Esophagus muscularis mucosa (tissue), 4 donors: ENCODE results near the gene SOX9. TPM values are rescaled to one million over a fixed set of nuclear protein-coding genes. Genes with fewer than 3 reads are reported as not detected.

Experiments used
- DNase-seq: peaks from one replicate; pipeline ENCODE4 v3.0.0-alpha.2; 2017; ENCODE audit errors: extremely low spot score
- H3K27ac ChIP-seq, 4 donors: fragments of 200-600 bp; sonication (generic); replicated peaks in 1 of 4; 1 replicate in 3 of 4; 2 replicates in 1 of 4; pipeline ENCODE4 v1.5.1; 2016 to 2019; ENCODE audit warnings: mild to moderate bottlenecking in 1 of 4
- H3K27me3 ChIP-seq, 4 donors: fragments of 200-600 bp; sonication (generic); one replicate each; pipeline versions ENCODE4 v1.5.1 to v1.6.0; 2016 to 2019
- H3K36me3 ChIP-seq, 4 donors: fragments of 200-600 bp; sonication (generic); one replicate each; pipeline ENCODE4 v1.5.1; 2016 to 2019
- H3K4me1 ChIP-seq, 4 donors: fragments of 200-600 bp; sonication (generic); one replicate each; pipeline ENCODE4 v1.5.1; 2016 to 2019
- H3K4me3 ChIP-seq, 4 donors: fragments of 200-600 bp; sonication (generic); 1 replicate in 2 of 4; 2 replicates in 2 of 4; pipeline ENCODE4 v1.5.1; 2016 to 2019; ENCODE audit warnings: mild to moderate bottlenecking in 4 of 4, moderate library complexity in 1 of 4
- H3K9me3 ChIP-seq, 4 donors: fragments of 200-600 bp; sonication (generic); 1 replicate in 3 of 4; 2 replicates in 1 of 4; pipeline ENCODE4 v1.5.1; 2016 to 2019
- EP300 ChIP-seq: sonication (generic); formaldehyde crosslinking; IDR thresholded peaks from one replicate; pipeline ENCODE4 v1.6.1; 2017; ENCODE audit warnings: antibody characterized with exemption
- POLR2A ChIP-seq: fragments of 450-650 bp; IDR thresholded peaks from one replicate; pipeline ENCODE4 v1.6.1; 2017; ENCODE audit warnings: antibody characterized with exemption, moderate library complexity, mild to moderate bottlenecking, low read depth
- POLR2AphosphoS5 ChIP-seq, 2 donors: sonication (generic); formaldehyde crosslinking; IDR thresholded peaks; one replicate each; pipeline ENCODE4 v1.6.1; 2017; ENCODE audit warnings: antibody characterized with exemption in 2 of 2
- WGBS: methylation state at CpG from one replicate; pipeline ENCODE4 v1.1.5; 2018; 5-methylcytosine and 5-hydroxymethylcytosine counted together
- intact Hi-C: fragments of 100-400 bp; cut with DNase I; formaldehyde crosslinking; loops from one replicate; pipeline ENCODE4 v1.15.1; 2023
- total RNA-seq, 4 donors: library from RNA; depleted of rRNA; stranded (reverse); fragments of >200 nt; gene quantifications; one replicate each; pipeline versions ENCODE4 v1.1.0 to v1.2.1, GENCODE V29; 2016
- TF ChIP-seq, protein P1 (sequence below), 3 experiments: fragments of 200-600 bp in 2 of 3; fragments of 450-650 bp in 1 of 3; sonication (generic) in 2 of 3; IDR thresholded peaks; one replicate each; pipeline ENCODE4 v1.5.1; 2017 to 2019; ENCODE audit warnings: antibody characterized with exemption in 3 of 3, mild to moderate bottlenecking in 2 of 3, moderate library complexity in 1 of 3

The SOX9 gene
- total RNA-seq, 4 donors from 2014 or later: 1.4 to 3.7 (median 1.9) TPM

DNA sequence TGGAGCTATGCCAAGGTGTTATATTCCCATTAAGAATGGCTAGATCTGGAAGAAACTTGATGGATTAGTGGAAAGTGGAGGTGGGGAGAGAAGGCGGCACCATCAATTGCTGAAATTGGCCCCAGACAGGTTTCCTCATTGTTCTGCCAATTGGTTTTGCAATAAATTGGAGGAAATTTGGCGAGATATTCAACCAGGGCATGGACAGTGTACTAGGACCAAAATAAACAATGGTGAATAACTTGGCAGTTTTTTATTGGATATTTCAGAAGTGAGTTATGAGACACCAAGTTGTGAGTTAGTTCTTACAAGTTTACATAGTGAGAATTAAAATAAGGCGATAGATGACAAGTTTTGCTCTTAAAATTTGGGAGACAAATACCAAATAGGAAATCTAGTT is 41.1 kb upstream of the SOX9 start:
- H3K36me3 ChIP-seq: no peaks in the 10 kb centered on the region
- DNase-seq: no peak
- H3K4me3 ChIP-seq: no peak overlapping the region
- no peak overlapping the region for H3K27ac ChIP-seq
- H3K9me3 ChIP-seq: no peaks in the 10 kb centered on the region
- 68% methylated on average over 3 of the region's 3 CpGs for WGBS
- peaks cover 0 to 5% (median 0%) of the 10 kb centered on the region in 4 donors for H3K27me3 ChIP-seq
- H3K4me1 ChIP-seq: no peaks in the 10 kb centered on the region
- intact Hi-C loops: no loop called here
- TF ChIP-seq POLR2AphosphoS5 (IDR thresholded peaks at IDR 0.05) (no peak), POLR2A (no peak), EP300 (no peak)
- TF ChIP-seq, protein P1, sequence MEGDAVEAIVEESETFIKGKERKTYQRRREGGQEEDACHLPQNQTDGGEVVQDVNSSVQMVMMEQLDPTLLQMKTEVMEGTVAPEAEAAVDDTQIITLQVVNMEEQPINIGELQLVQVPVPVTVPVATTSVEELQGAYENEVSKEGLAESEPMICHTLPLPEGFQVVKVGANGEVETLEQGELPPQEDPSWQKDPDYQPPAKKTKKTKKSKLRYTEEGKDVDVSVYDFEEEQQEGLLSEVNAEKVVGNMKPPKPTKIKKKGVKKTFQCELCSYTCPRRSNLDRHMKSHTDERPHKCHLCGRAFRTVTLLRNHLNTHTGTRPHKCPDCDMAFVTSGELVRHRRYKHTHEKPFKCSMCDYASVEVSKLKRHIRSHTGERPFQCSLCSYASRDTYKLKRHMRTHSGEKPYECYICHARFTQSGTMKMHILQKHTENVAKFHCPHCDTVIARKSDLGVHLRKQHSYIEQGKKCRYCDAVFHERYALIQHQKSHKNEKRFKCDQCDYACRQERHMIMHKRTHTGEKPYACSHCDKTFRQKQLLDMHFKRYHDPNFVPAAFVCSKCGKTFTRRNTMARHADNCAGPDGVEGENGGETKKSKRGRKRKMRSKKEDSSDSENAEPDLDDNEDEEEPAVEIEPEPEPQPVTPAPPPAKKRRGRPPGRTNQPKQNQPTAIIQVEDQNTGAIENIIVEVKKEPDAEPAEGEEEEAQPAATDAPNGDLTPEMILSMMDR (IDR thresholded peaks at IDR 0.05): no peak

DNA sequence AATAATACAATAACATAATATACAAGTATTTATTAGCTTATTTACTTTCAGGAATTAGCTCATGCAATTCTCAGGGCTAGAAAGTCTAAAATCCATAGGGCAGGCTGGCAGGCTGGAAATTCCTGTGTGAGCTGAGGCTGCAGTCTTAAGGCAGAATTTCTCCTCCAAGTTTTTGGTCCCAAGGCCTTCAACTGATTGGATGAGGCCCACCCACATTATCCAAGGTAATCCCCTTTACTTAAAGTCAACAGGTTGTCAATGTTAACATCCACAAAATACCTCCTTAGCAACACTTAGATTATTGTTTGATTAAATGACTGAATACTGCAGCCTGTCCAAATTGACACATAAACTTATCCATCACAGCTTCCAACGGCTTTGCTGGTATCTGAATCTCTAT is 32.9 kb upstream of the SOX9 start:
- 82% methylated on average over 1 of the region's 1 CpG for WGBS
- TF ChIP-seq POLR2A: no peak
- TF ChIP-seq, protein P1 (IDR thresholded peaks at IDR 0.05): no peak
- no peak for TF ChIP-seq POLR2AphosphoS5 (IDR thresholded peaks at IDR 0.05)
- TF ChIP-seq EP300: no peak
- Histone ChIP-seq H3K9me3 (no peaks in the 10 kb centered on the region), H3K4me1 (peaks cover 0 to 8% (median 0%) of the 10 kb centered on the region in 4 donors), H3K27ac (no peak overlapping the region), H3K4me3 (no peak overlapping the region), H3K27me3 (no peaks in the 10 kb centered on the region), H3K36me3 (no peaks in the 10 kb centered on the region)
- intact Hi-C loops: no loop called here
- no peak for DNase-seq

DNA sequence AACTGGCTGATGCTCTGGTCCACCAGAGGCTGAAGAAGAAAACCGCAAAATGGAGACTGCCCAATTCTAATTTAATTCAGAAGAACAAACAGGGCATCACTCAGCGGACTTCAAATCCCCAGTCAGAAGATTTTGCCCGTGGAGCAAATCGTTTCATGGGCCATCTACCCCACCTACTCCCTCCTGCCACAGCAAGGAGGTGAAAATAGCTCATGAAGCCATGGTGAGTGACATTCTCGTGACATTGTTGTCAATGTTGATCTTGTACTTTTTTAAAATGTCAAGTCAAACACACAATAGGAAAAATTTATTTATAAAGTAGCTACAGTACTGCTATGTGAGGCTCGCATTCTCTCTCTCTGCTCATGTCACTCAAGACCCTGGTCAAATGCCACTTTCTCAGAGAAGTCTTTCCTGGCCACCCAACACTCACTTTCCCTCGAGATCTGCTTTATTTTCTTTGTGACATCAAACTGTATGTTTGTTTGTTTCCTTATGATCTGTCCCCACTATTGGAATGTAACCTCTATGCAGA is 31.3 kb upstream of the SOX9 start:
- intact Hi-C loops: no loop called here
- Histone ChIP-seq H3K27ac (no peak overlapping the region), H3K4me3 (no peak overlapping the region), H3K27me3 (no peaks in the 10 kb centered on the region), H3K36me3 (no peaks in the 10 kb centered on the region), H3K4me1 (peaks cover 0 to 8% (median 0%) of the 10 kb centered on the region in 4 donors), H3K9me3 (no peaks in the 10 kb centered on the region)
- 80% methylated on average over 7 of the region's 7 CpGs for WGBS
- no peak for DNase-seq
- TF ChIP-seq EP300 (no peak), POLR2A (no peak), POLR2AphosphoS5 (IDR thresholded peaks at IDR 0.05) (no peak)
- TF ChIP-seq, protein P1 (IDR thresholded peaks at IDR 0.05): no peak

DNA sequence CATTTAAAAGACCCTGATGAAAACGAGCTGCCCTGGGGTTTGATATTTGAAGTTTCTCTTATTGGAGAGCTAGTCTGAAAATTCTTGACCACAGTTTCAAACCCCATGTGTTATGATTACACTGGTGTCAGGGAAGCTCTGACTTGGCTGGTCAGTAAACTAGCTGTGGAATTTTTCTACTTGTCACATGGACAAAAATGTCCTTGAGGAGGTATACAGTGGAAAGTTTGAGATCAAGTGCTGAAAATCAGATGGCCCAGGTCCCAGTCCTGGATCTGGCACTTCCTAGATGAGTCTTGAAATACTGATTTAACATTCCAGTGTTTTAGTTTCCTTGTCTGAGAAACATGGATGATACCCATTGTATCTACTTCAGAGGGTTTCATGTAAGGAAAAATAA is 30.7 kb upstream of the SOX9 start:
- intact Hi-C loops: no loop called here
- WGBS: 37% methylated on average over 1 of the region's 1 CpG
- peaks cover 0 to under 1% (median 0%) of the 10 kb centered on the region in 4 donors for H3K27me3 ChIP-seq
- H3K4me1 ChIP-seq: peaks cover 0 to 8% (median 0%) of the 10 kb centered on the region in 4 donors
- TF ChIP-seq, protein P1 (IDR thresholded peaks at IDR 0.05): no peak
- TF ChIP-seq EP300 (no peak), POLR2AphosphoS5 (IDR thresholded peaks at IDR 0.05) (no peak), POLR2A (no peak)
- no peaks in the 10 kb centered on the region for H3K9me3 ChIP-seq
- H3K36me3 ChIP-seq: no peaks in the 10 kb centered on the region
- no peak overlapping the region for H3K4me3 ChIP-seq
- no peak for DNase-seq
- H3K27ac ChIP-seq: no peak overlapping the region

DNA sequence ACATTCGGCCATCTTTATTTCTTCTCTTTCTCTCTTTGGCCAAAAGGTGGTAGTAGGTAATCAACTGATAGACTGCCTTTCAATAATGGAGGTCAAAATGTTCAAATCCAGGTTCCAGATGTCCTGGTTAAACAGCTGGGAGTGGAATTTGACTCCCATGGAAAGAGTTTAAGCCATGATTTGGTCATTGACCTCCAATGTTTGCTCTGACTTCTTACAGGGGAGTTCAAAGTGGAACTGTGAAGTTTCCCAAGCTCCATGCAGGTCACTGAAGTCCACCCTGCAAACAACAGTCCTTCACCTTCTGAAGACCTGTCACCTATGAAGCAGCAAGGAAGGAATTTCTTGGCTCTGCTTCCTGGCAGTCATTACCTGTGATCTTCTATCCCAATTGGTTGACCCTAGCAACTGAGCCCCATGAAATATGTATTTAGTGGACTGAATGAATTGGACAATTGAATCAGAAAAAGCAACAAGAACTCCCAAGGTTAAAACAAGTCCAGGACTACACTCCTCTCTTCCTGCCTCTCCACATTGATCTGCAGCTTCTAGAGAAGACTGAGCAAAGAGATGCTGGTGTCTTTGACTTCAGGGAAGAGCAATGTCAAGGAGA is 28.0 kb upstream of the SOX9 start:
- Histone ChIP-seq H3K27me3 (peaks cover 0 to 3% (median 0%) of the 10 kb centered on the region in 4 donors), H3K4me1 (peaks cover 0 to 8% (median 0%) of the 10 kb centered on the region in 4 donors), H3K36me3 (no peaks in the 10 kb centered on the region), H3K4me3 (no peak overlapping the region), H3K9me3 (no peaks in the 10 kb centered on the region), H3K27ac (no peak overlapping the region)
- intact Hi-C loops: no loop called here
- DNase-seq: no peak
- TF ChIP-seq POLR2AphosphoS5 (IDR thresholded peaks at IDR 0.05): no peak
- TF ChIP-seq, protein P1 (IDR thresholded peaks at IDR 0.05): no peak
- TF ChIP-seq EP300: no peak
- TF ChIP-seq POLR2A: no peak
- 96% methylated on average over 1 of the region's 1 CpG for WGBS
